Ishikawa (cell line): ENCODE measurements around the gene RPL28.

Experiments
- CEBPB ChIP-seq: IDR thresholded peaks from 2 replicates; pipeline ENCODE4 v1.6.1; 2012
- CREB1 ChIP-seq: IDR thresholded peaks from 2 replicates; pipeline ENCODE4 v1.6.1; 2012; ENCODE audit warnings: low read depth
- EGR1 ChIP-seq: IDR thresholded peaks from 2 replicates; pipeline ENCODE4 v1.6.1; 2012
- EP300 ChIP-seq: IDR thresholded peaks from 2 replicates; pipeline ENCODE4 v1.6.1; 2012; ENCODE audit warnings: borderline replicate concordance
- FOXM1 ChIP-seq: IDR thresholded peaks from 2 replicates; pipeline ENCODE4 v1.6.1; 2012; ENCODE audit warnings: low read depth, borderline replicate concordance
- NFIC ChIP-seq: IDR thresholded peaks from 2 replicates; pipeline ENCODE4 v1.6.1; 2012
- RAD21 ChIP-seq: IDR thresholded peaks from 2 replicates; pipeline ENCODE4 v1.6.1; 2012; ENCODE audit warnings: low read depth
- TAF1 ChIP-seq: IDR thresholded peaks from 2 replicates; pipeline ENCODE4 v1.6.1; 2012; ENCODE audit warnings: low read depth, mild to moderate bottlenecking
- TCF12 ChIP-seq: IDR thresholded peaks from 2 replicates; pipeline ENCODE4 v1.6.1; 2012; ENCODE audit warnings: low read depth
- TEAD4 ChIP-seq: IDR thresholded peaks from 2 replicates; pipeline ENCODE4 v1.6.1; 2012
- YY1 ChIP-seq: IDR thresholded peaks from 2 replicates; pipeline ENCODE4 v1.6.1; 2012; ENCODE audit warnings: low read depth
- ZBTB7A ChIP-seq: IDR thresholded peaks from 2 replicates; pipeline ENCODE4 v1.6.1; 2012; ENCODE audit warnings: low read depth
- TF ChIP-seq, protein P1 (sequence below): IDR thresholded peaks from 2 replicates; pipeline ENCODE4 v1.6.1; 2012; ENCODE audit warnings: low read depth, mild to moderate bottlenecking
- TF ChIP-seq, protein P2 (sequence below): IDR thresholded peaks from 2 replicates; pipeline ENCODE4 v1.6.1; 2012
- TF ChIP-seq, protein P3 (sequence below): IDR thresholded peaks from 2 replicates; pipeline ENCODE4 v1.6.1; 2012

RPL28 gene

DNA sequence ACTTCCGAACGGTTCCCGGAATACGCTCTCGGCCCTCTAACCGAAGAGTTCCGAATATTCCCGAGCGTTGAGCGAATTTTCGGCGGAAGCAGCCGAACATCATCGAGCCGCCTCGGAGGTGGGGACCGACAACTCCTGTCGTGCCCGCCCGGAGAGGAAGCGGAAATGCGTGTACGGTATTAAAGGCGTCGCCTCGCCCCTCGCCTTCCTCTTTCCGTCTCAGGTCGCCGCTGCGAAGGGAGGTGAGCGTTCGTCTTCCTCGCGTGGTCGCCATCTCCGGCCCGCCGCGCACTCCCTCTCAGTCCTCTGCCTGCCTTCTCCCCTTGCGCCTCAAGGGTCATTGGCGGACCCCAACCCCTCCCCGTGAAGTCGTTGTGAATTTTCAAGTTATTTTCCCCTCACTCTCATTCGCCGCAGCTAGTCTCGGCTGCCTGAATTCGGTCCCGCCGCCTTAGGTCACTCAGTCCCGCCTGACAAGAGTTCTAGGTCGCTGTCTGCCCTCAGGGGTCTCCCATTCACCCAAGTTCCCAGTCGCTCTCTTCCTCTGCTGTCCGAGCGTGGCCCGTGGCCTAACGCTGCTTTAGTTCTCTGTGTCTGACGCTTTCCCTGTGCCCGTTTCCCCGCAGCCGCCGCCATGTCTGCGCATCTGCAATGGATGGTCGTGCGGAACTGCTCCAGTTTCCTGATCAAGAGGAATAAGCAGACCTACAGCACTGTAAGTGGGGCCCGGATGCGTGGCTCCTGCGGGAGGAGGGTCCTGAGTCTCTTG lies at the start of gene RPL28:
Gene RPL28 (plus strand): TSS at position 209 of the 769 bp plus-strand sequence. CDS start 426 bp downstream, at position 635.
- TF ChIP-seq TAF1 = peak; percentile 100
- TF ChIP-seq TCF12 = peak; percentile 49; the same call in 1 of the 2 replicates
- no peak for TF ChIP-seq EGR1
- TF ChIP-seq, protein P1, sequence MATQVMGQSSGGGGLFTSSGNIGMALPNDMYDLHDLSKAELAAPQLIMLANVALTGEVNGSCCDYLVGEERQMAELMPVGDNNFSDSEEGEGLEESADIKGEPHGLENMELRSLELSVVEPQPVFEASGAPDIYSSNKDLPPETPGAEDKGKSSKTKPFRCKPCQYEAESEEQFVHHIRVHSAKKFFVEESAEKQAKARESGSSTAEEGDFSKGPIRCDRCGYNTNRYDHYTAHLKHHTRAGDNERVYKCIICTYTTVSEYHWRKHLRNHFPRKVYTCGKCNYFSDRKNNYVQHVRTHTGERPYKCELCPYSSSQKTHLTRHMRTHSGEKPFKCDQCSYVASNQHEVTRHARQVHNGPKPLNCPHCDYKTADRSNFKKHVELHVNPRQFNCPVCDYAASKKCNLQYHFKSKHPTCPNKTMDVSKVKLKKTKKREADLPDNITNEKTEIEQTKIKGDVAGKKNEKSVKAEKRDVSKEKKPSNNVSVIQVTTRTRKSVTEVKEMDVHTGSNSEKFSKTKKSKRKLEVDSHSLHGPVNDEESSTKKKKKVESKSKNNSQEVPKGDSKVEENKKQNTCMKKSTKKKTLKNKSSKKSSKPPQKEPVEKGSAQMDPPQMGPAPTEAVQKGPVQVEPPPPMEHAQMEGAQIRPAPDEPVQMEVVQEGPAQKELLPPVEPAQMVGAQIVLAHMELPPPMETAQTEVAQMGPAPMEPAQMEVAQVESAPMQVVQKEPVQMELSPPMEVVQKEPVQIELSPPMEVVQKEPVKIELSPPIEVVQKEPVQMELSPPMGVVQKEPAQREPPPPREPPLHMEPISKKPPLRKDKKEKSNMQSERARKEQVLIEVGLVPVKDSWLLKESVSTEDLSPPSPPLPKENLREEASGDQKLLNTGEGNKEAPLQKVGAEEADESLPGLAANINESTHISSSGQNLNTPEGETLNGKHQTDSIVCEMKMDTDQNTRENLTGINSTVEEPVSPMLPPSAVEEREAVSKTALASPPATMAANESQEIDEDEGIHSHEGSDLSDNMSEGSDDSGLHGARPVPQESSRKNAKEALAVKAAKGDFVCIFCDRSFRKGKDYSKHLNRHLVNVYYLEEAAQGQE = no peak
- no peak for TF ChIP-seq FOXM1
- TF ChIP-seq CEBPB = no peak
- TF ChIP-seq ZBTB7A = no peak
- TF ChIP-seq NFIC = no peak
- TF ChIP-seq RAD21 = no peak
- TF ChIP-seq YY1 = peak; percentile 80
- peak; percentile 52; the same call in 1 of the 2 replicates for TF ChIP-seq CREB1
- TF ChIP-seq EP300 = no peak
- TF ChIP-seq, protein P2, sequence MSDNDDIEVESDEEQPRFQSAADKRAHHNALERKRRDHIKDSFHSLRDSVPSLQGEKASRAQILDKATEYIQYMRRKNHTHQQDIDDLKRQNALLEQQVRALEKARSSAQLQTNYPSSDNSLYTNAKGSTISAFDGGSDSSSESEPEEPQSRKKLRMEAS = peak; percentile 71
- TF ChIP-seq TEAD4 = peak; percentile 34; the same call in 1 of the 2 replicates
- TF ChIP-seq, protein P3, sequence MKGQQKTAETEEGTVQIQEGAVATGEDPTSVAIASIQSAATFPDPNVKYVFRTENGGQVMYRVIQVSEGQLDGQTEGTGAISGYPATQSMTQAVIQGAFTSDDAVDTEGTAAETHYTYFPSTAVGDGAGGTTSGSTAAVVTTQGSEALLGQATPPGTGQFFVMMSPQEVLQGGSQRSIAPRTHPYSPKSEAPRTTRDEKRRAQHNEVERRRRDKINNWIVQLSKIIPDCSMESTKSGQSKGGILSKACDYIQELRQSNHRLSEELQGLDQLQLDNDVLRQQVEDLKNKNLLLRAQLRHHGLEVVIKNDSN = peak; percentile 35; the same call in 1 of the 2 replicates

DNA sequence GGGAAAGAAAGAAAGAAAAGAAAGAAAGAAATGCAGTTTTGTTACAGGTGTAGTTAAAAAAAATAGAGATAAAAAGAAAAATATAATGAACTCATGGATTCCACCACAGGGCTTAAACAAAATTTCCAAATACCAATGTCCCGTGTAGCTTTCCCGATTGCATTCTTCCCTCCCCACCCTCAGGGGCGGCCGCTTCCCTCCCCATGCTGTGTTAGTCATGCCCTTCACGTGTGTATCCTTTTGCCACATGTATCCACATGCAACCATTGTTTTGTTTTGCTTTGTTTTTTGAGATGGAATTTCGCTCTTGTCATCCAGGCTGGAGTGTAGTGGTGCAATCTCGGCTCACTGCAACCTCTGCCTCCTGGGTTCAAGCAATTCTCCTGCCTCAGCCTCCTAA lies 49.6 kb upstream of the RPL28 start:
- no peak for TF ChIP-seq EP300
- TF ChIP-seq RAD21 = no peak
- TF ChIP-seq NFIC = no peak
- no peak for TF ChIP-seq EGR1
- TF ChIP-seq, protein P2 = no peak
- no peak for TF ChIP-seq TAF1
- TF ChIP-seq CREB1 = no peak
- TF ChIP-seq, protein P3 = no peak
- TF ChIP-seq FOXM1 = no peak
- TF ChIP-seq TEAD4 = no peak

DNA sequence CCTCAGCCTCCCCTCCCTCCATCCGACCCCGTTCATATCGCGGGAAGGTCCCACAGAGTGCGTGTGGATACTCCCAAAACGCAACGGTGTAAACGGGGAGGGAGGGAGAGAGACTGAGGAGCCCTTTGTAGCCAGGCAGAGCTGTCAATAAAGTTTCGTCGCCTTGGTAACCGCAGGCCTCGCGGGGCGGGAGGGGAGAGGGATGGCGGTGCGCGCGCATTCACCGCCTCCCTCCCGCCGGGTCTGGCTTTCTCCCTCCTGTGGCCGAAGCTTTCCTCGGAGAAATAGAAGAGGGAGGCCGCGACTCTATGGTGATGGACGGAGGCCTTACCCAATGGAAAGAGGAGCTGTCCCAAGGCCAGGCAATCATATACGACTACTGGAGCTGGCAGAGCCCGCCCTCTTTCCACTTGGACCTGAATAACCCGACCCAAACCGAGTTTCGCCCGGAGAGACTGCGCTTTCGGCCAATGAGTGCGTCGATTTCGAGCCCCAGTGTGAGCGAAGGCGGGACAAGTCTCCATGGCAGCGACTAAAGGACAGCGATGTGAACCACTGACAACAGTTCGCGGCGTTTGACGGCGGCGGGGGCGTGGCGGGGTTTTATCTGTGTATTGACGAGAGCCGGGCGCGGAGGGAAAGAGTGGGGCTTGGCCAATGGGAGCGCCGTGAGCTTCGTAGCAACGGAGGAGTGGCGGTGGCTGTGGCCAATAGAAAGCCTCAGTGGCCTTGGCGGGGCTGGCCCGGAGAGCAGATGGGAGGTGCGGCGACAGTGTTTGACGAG lies 46.4 kb upstream of the RPL28 start, which contains the start of gene KMT5C:
Gene KMT5C (plus strand): TSS at position 772 of the 784 bp plus-strand sequence. CDS start 2,061 bp downstream, outside the sequence.
- TF ChIP-seq CREB1 (peak; percentile 89), TCF12 (peak; percentile 21; the same call in 1 of the 2 replicates), NFIC (no peak), EGR1 (peak; percentile 37; the same call in 1 of the 2 replicates)
- TF ChIP-seq, protein P2 = peak; percentile 59; the same call in 1 of the 2 replicates

DNA sequence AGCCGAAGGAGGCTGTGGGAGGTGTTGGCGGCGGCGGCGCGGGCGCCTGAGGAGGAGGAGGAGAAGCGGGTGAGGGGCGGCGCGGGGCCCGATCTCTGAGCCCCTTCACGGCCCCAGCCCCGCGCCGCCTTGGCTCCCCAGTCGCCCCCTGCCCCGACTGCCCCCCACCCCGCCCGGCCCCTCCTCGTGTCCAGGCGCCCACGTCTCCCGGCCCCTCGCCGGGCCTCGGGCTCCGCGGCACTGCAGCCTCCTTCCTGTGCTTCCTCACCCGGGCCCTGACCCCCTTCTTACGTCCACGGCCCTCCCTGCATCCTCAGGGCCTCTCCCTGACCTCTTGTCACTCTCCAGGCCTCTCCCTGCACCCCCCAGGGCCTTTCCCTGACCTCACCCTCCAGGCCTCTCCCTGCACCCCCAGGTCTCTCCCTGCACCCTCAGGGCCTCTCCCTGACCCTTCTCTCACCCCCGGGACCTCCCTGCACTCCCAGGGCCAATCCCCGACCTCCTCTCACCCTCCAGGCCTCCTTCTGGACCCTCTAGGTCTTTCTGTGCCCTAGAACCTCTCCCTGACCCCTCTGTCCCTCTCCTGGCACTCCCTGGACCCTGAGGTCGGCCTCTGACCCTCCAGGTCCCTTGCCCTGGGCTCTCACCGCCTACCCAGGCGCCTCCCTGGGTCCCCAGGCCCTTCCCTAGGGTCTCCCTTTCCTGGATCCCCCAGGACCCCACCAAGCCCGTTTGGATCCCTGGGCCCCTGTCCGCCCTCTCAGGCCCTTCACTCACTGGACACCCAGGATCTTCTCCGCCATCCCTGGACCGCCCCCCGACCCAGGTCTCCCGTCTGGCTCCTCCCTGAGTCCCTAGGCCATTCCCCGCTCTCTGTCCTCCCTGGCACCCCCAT lies 45.6 kb upstream of the RPL28 start:
- TF ChIP-seq, protein P1 = no peak
- no peak for TF ChIP-seq TEAD4
- TF ChIP-seq, protein P2 = no peak; the same call in 1 of the 2 replicates
- no peak for TF ChIP-seq CEBPB
- TF ChIP-seq TCF12 = no peak
- 0 out of 2 replicates have a peak, but pooled peaks have one; percentile 41 for TF ChIP-seq TAF1
- TF ChIP-seq CREB1 = no peak
- no peak for TF ChIP-seq RAD21
- no peak for TF ChIP-seq FOXM1
